ENCODE measurements around the gene MBOAT2.

MBOAT2 gene

DNA sequence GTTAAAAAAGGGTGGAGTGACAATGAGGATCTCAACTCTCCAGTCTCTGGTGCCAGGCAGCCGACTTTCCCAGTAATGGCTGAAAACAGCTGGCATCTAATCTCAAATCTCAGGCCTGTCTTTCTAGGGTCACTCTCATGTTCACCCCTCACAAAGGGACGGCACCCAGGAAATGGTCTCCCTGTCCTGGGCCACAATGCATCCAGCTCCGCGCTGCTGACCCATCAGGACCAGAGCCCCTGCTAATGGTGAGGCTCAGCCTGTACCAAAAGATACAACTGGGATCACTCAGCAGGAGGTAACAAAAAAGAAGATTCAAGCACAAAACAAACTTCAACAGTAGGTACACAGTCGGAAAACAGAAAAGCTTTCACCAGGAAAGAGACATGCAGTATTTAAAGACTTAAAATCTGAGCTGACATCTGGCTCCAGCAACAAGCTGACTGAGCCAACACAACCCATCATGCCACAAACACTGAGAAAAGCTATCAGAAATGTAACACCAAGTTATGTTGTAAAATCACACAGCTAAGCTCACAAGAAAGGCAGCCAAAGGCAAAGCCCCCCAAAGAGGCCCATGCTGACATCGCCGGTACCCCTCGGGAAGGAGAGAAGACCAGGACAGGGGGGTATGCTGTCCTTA lies 152.5 kb downstream of the MBOAT2 start:
- DNase-seq: no peak

DNA sequence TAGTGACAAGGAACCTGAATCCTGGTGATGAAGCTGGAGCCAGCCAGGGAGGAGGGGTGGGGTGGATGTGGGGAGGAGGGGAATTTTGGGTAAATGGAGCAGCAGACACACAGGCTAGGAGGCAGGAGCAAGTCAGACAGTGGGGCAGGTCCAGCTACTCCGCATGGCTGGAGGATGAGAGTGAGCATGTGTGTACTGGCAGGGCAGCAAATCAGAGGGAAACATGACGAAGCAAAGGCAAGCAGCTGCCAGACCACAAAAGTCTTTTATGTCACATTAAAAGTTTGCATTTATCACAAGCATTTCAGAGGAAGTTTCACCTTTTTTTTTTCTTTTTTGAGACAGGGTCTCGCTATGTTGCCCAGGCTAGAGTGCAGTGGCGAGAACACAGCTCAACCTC lies 154.2 kb downstream of the MBOAT2 start:
- DNase-seq: no peak

DNA sequence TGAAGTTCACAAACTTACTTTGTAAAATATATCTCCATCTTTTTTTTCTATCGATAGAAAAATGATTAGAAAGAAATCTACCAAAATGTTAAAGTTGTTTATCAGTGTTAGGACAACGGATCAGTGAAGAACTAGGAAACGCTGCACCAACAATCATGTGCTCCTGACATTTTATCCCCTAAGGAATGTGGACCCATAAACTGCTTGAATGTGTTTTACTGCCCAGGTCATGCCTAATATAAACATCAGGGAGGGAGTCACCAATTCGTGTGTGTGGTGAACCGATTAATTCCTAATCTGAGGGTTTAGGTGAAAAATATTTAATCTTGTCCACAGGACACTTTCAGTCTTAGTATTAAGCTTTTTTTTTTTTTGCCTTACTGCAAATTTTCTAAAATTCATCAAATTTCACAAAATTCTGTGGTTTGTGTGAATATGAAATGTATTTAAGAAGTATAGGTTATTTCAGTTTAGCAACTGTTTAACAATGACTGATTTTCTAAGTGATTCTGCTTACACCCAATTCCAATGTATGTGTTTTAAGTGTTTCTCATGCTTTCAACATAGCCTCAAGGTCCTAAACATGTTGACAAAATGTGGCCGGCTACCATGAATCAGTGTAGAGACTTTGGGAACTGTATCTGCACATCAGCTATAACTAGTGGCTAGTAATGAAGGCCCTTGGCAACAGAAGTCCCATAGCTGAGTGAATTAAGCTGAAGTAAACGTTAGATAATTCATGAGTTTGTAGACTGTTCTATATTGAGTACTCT lies 155.0 kb downstream of the MBOAT2 start:
- no peak for DNase-seq

DNA sequence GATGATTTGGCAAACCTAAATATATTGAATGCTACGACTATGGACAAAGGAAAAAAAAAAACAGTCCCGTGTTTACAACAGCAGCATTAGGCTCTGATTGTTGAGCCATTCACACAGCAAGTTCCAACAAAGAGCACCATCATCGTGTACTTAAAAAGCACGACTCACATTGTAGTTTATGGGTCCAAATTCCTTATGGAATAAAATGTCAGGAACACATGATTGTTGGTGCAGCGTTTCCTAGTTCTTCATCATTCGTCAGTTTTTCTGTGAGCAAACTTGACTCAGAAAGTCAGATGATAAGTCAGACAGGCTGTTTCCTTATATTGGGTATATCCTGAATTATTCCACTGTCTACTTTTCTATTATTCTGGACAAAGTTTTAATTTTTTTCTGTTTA lies 156.1 kb downstream of the MBOAT2 start:
- DNase-seq: no peak

DNA sequence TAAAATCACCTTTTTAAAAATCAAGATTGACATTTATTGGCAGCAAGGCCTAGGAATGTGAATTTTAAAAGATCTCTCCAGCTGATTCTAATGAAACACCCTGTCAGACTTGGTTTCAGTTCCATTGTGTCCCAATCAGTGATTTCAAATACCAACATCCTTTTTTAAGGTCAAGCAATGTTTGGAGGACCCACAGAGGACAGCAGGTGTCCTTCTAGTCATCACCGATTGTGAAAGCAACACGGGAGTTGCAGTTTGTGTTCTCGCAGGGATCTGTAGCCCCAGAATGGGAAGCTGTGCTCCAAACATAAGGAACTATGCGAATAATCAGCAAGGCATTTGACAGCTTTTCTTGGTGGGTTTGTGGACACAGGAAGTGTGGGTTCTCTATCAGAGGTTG lies 161.6 kb downstream of the MBOAT2 start:
- no peak for DNase-seq

DNA sequence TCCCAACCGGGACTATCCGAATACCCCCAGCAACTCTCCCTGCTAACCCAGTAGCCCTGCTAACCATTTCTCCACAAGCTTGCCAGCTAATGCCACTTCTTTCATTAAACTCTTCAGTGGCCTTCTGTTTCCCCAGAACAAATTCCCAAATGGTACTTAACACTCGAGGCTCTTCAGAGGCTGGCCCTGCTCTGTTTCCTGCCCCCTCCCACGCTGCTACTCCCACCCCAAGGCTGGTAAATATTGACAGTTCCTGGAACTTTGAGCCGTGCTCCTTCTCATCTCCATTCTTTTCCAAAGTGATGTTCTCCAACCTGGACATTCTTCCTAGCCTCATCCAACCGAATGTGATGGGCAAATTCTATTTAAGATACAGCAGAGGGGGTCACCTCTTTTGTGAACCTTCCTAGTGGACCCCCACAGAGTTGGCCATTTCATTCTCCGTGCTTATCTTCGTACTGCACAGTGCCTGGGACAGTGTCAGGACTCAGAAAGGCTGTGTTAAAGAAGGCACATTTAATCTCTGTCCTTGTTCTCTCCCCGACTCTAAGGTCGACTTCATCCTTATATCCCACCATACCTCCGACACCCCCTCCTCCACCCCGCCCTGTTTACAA lies 162.9 kb downstream of the MBOAT2 start:
- DNase-seq: no peak

DNA sequence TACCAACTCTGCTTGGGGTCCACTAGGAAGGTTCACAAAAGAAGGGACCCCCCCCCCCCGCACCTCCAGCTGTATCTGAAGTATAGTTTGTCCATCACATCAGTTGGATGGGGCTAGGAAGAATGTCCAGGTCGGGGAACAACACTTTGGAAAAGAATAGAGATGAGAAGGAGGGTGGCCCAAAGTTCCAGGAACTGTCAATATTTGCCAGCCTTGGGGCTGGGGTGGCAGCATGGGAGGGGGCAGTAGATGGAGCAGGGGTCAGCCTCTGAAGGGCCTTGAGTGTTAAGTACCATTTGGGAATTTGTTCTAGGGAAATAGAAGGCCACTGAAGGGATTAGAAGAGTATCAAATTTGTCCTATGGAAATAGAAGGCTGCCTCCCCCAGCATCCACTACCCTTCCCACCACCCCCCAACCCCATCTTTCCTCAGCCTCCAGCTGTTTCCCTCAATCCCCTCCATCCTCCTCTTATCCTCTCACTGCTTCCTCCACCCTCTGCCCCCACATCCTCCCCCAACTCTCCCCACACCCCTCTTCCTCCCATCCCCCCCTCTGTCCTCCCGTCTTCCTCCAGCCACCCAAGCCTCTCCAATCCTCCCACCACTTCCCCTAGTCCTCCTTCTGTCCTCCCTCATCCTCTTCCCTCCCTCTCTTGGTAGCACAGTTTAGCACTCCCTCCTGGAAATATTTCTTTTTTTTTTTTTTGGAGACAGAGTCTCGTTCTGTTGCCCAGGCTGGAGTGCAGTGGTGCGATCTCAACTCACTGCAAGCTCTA lies 164.1 kb downstream of the MBOAT2 start:
- DNase-seq: no peak

DNA sequence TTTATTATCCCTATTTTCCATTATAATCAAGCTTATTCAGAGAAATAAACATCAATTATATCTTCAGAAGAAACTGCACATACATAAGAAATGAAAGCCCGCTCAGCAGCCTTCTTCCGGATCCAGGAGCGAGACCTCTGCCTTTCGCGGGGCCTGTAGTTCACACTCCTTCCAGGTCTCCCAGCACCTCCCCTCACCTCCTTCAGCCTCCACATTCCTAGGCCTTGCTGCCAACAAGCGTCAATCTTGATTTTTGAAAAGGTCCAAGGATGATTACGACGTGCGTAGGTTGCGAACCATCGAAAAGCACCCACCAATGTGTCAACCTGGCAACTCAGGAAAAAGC lies 165.7 kb downstream of the MBOAT2 start:
- DNase-seq: no peak

DNA sequence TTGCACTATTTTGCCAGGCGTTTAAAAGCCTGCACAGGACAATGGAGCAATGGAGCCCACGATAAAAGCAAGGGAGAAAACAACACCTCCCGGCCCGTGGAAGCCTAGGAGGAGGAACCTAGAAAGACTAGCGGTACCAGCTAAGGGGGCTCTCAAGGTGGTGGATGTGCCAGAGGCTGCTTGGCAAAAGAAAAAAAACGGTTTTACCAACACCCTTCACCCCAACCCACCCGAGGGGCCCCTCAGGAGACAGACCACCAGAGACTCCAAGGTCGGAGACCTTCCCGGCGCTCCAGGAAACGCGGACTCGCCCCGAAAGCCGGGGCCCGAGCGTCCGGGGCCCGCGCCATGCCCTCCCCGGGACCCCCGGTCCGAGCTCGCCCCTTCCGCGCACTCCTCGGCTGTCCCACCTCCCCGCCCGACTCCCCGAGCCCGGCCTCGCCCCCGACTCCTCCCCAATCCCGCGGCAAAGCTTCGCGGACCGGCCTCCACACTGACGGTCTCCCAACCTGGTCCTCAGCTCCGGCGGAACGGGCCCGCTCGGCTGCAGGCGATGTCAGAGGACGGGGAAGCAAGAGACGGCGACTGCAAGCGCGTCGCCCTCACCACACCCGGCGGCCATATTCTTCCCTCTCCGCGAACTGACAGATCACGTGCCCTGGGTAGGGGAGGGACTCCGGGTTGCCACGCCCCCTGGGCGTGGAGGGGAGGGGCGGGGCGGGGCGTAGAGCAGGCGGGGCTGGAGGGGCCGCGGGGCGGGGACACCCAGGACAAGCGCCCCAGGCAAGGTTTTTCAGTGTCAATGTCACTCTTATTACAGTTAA lies 166.3 kb downstream of the MBOAT2 start, which contains the start of gene KIDINS220:
TSS of gene KIDINS220 (minus strand) at position 643 of the 824 bp plus-strand sequence. CDS start 10,520 bp downstream, outside the sequence.
- peak; percentile 87 for DNase-seq

DNA sequence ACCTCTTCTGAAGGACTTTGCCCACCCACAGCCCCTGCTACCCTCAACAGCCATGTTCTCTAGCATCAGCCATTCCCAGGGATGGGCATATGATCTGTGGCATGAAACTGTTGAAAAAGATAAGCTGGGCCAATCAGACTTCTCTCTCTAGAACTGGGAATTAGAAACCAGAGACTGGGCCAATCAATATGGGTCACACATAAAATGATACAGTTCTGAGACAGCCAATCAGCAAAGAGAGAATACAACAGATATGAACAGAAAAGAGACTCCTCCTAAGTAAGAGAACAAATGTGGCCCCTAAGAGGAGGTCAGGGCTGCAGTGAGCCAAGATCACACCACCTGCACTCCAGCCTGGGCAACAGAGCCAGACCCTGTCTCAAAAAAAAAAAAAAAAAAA lies 168.2 kb downstream of the MBOAT2 start:
- no peak for DNase-seq

DNA sequence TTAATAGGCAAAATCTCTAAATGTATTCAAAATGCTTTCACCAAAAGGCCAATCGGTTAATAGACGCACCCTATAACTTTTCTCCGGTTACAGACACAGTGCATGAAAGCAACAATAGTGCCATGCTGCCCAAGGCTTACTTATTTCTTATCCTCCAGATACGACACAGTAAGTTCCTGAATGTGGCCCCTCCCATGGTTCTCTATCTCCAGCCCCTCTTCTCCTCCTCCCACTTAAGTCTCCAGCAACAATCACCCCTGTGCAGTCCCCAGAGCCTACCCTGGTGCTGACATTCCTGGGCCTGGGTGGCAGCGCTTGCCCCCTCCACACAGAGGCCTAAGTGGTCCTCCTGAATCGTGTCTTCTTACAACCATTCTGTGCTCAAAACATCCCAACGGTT lies 169.6 kb downstream of the MBOAT2 start:
- DNase-seq: no peak

DNA sequence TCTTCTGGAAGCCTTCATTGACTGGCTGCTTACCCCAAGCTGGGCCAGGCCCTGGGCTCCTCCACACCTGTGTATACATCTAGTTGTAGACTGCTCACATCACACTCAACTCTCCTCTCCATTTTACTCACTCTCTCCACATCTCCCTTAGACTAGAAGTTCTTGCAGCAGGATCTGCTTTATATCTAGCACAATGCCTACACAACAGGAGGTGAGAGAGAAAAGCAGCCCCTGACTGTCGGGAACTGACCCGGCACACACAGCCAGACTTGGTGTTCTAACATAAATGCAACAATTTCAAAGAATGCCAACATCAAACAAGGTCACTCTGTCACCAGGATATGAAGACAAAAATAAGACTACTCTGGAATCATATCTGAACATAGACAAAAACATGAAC lies 172.0 kb downstream of the MBOAT2 start:
- DNase-seq: no peak

DNA sequence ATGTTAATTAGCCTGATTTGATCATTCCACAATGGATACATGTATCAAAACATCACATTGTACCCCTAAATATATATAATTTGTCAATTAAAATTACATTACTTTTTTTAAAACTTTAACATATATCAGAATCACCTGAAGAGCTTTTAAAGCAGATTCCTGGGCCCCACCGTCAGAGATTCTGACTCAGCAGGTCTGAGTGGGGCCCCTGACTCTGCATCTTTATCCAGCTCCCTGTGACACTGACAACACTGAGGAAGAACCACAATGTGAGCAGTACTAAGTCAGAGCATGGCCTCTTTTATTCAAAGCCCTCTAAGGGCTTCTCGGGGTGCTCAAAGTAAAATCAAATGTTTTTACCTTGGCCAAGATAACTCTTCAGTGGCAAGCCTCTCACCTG lies 175.8 kb downstream of the MBOAT2 start:
- no peak for DNase-seq

DNA sequence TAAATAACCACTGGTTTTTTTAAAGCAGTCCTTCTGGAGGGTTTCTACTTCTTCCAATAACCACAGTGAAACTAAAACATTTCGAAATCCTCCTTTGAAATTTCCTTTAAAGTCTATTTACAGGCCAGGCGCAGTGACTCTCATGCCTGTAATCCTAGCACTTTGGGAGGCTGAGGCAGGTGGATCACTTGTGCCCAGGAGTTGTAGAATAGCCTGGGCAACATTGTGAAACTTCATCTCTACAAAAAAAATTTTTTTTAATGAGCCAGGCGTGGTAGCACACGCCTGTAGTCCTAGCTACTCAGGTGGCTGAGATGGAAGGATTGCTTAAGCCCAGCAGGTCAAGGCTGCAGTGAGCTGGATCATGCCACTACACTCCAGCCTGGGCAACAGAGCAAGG lies 181.3 kb downstream of the MBOAT2 start:
- no peak for DNase-seq

DNA sequence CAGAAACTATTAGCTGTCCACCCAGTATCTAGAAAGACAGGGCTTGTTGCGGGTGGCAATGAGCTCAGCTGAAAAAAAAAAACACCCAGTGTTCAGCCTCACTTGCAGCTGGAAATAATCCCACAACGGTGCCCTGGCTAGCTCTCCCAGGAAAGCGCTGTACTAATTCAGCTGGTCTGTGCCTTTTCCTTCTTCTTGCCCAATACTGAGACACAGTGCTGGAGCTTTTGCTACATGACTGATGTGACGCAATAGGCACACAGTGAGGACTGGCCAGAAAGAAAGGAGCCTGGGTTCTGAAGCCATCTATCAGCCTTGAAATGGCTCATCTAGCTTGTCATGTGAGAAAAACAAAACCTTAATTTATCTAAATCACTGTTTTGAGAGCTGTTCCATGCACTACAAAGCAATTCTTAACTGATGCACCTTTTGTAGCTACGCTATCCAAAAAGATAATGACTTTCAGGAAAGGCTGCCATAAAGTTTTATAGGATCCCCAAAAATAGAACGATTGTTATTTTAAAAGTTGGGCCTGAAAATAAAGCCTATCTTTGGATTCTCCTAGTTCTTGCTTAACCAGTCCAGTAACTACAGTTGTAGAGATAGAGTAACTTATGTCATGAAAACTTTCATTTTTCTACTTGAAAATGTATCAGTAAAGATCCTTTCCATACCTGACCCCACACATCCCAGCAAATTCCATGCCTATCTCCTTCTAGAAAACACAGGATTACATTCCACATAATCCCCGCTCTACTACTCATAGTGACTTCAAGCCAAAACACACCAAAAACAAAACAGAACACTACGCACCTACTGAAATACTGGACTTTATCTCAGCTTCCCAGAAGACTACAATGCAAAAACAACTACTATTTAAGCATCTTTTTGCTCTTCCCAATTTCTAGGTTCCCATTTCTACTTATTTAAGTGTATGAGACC lies 181.9 kb downstream of the MBOAT2 start:
- DNase-seq: no peak

DNA sequence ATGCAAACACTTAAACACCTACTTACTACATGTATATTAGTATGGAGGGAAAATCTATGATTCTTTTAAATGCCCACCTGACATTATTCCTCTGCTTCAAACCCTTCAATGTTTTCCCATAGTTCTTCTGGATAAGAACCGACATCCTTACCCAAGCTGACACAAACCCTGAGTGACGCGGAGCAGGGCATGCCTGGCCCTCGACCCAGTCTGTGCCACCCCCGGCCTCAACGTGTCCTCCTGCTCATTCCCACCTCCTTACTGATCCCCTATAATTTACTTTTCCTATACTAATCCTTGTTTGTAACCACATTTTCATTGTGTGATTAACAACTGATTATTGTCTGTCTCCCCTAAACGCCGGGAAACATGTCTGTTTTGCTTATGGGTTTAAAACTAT lies 183.5 kb downstream of the MBOAT2 start:
- DNase-seq: no peak

DNA sequence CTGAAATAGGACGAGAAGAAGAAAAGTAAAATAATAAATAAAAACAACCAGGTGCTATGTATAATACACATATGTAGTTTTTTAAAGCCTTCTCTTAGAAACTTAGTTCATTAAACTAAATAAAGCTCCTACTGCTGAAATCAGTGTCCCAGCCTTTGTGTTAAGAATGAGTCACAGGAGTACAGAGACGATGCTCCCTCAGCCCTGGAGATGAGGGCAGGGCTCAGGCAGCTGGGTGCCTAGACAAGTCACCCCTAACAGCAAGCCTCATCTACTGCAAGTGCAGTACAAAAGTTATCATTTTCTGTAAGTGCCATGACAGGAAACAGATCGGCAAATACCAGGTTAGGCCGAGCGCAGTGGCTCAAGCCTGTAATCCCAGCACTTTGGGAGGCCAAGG lies 184.3 kb downstream of the MBOAT2 start:
- DNase-seq: no peak

DNA sequence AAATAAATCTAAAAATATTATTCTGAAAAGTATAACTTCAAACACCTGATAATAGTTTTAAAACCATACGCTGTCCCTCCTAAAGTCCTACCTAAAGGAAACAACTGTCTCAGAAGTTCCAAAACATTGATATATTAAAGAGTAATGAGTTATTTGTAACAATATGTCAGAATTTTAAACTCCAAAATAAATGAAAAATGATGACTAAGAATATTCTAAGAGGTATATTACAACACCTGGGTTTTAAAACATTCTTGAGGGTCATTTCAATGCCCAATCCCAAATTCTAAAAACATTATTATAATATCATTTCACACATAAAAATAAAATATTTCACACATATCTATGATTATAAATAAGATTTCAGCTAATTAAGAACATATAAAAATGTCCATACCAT lies 186.3 kb downstream of the MBOAT2 start:
- no peak for DNase-seq

DNA sequence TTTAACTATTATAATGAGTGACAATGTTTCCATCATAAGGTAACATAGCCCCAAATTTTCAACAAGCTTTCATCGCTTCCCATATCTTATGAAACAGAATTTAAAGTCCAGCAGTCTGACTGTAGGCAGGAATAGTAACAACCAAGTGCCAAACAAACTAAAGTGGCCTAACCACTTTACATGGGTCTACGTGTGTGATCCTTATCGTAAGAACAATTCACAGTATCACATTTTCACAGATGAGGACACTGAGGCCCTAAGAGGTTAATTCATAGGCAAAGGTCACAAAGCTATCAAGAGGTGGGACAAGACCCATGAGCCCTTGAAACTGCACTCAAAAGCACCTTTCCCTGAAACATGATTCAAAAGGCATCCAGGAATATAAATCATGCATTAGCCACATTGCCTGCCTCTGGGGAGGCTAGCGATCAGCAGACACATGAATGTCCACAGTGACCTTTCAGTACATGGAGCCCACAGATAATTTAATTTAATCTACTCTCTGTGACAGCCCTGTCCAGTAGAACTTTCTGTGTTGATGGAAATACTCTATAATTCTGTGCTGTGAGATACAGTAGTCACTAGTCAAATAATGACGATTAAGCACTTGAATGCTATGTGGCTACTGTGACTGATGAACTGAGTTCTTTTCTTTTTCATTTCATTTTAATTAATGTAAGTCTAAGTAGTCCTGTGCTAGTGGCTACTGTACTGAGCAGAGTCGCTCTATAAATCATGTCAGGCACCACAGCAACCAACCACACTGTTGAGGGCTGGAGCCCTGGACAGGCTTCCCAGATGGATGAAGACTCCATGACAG lies 196.4 kb downstream of the MBOAT2 start:
- DNase-seq: no peak

Measured in activated CD4-positive, alpha-beta T cell treated with anti-CD3 and anti-CD28 coated beads, Interleukin-2, amount 50 U/mL, for 16 hours (primary cell).